ENCODE results near the gene PRKX.
A peak's percentile ranks its signal among the peaks of the same experiment; 100 is the strongest.
"Not testable (repeated sequence)": the region's sequence is repeated elsewhere in the genome, so short reads cannot be mapped to it uniquely, and the experiment has no call there.

The PRKX gene

DNA sequence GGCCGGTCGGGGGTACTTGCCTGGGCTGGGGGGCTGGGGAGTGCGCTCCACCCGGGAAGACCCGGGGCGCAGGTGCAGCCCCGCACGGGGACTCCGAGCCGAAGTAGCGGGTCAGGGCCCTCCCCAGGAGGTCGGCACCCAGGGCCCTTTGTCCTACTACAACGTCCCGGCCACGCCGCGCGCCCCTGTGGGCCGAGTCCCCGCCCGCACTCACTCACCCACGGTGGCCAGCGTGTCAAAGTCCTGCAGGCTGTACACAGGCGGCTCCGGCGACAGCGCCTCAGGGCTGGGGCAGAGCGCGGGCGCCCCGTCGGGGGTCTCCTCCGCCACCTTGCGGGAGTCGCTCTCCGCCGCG lies 602 bp downstream of the PRKX start:
- TF ChIP-seq, protein P1, sequence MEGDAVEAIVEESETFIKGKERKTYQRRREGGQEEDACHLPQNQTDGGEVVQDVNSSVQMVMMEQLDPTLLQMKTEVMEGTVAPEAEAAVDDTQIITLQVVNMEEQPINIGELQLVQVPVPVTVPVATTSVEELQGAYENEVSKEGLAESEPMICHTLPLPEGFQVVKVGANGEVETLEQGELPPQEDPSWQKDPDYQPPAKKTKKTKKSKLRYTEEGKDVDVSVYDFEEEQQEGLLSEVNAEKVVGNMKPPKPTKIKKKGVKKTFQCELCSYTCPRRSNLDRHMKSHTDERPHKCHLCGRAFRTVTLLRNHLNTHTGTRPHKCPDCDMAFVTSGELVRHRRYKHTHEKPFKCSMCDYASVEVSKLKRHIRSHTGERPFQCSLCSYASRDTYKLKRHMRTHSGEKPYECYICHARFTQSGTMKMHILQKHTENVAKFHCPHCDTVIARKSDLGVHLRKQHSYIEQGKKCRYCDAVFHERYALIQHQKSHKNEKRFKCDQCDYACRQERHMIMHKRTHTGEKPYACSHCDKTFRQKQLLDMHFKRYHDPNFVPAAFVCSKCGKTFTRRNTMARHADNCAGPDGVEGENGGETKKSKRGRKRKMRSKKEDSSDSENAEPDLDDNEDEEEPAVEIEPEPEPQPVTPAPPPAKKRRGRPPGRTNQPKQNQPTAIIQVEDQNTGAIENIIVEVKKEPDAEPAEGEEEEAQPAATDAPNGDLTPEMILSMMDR (conservative IDR thresholded peaks at IDR 0.05; ENCODE audit: low read depth) = no peak
- CTCF ChIA-PET = no interaction called here
- POLR2A ChIA-PET (ENCODE audit: low non-redundant PET) = no interaction called here
- H3K27ac ChIP-seq = peak overlapping the region; percentile 70
- DNase-seq (ENCODE audit: low spot score) = no peak

DNA sequence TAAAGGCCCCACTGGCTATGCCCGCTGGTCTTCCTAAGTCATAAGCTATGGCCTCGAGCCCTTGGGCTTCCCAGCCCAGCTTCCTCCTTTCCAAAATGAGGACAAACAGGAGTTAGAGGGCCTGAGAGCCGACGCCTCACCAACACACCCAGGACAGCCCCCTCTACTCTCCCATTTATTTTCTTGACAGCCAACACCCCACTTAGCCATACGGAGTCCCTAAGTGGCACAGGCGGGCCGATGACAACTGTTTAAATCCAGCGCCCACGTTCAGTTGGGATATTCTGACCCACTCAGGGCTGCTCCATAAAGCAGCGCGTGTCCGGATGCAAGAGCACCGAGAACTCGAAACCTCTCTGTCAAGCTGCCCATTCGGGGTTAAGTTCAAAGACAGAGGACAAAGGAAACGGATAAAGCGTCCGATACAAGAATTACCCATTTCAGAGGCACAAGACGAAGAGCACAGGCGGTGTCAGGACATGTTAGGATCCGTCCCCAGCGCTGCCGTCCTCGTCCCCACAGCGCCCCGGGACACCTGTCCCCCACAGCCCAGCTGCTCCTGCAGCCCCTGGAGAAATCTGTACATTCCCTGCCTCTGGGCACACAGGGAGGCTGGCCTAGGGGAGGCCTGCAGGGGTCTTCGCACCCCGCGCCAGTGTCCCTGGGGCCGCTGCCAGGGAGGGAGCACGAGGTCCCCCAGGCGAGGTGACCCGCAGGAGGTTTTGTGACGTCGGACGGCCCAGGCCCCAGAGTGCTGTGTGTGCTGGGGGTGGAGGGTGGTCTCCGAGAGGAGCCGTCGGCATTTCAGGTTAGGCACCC lies 1.2 kb downstream of the PRKX start:
- DNase-seq (ENCODE audit: low spot score) = no peak
- ChIA-PET POLR2A (ENCODE audit: low non-redundant PET) (no interaction called here), CTCF (no interaction called here)
- peak overlapping the region; percentile 70 for H3K27ac ChIP-seq
- TF ChIP-seq, protein P1 (conservative IDR thresholded peaks at IDR 0.05; ENCODE audit: low read depth) = no peak

DNA sequence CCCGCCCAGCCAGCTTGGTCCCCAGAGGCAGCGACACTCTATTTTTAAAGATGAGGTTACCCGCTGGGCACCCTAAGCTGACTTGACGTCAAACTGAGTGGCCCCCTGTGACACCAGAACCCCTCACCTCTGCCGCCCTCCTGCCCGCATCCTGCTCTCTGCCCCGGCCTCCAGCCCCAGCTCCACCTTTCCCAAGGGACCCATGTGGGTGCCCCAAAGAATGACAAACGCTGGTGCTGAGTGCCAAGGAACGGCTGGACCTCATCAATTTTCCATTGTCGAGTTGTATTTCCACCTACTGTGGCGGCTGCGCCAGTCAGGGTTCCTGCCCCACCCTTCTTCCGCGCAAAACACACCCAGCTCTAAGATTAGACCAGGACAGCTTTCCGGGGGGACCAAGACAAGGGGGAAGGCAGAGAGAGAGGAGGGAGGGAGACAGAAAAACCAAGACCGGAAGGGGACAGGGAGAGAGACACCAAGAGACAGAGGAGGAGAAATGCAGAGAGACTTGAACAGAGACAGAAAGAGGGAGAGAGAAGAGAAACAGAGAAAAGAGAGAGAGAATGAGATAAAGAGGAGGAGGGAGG lies 2.0 kb downstream of the PRKX start:
- TF ChIP-seq, protein P1 (conservative IDR thresholded peaks at IDR 0.05; ENCODE audit: low read depth) = no peak
- no peak for DNase-seq (ENCODE audit: low spot score)
- ChIA-PET CTCF (interaction anchor here (0.7 kb wide), 1 partner anchor 1797 kb away, joined by 3 read pairs; no protein-coding TSS in a partner anchor), POLR2A (ENCODE audit: low non-redundant PET) (no interaction called here)
- peak overlapping the region; percentile 70 for H3K27ac ChIP-seq

DNA sequence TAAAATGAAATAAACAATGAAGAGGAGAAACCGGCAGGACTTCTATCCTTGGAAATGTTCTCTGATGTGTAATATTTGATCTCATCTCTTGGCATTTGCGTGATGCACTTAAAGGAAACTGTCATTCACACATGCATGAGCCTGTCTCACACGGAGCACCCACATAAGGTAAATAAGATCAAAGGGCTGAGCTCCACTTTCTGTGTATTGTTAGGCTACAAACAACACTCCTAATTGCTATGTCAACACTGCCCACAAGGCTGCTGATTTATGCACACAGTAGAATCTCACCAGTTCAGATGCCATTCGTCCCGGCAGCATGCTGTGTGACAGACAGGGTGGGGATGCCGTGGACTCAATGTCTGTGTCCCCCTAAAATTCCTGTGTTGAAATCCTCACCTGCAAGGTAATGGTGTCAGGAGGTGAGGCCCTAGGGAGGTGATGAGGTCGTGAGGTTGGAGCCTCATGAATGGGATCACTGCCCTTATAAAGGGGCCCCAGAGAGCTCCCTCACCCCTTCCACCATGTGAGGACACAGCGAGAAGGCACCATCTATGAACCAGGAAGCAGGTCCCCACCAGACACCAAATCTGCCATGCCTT lies 5.7 kb downstream of the PRKX start:
- POLR2A ChIA-PET (ENCODE audit: low non-redundant PET); DNase-seq (ENCODE audit: low spot score); CTCF ChIA-PET; H3K27ac ChIP-seq: not testable (repeated sequence)

DNA sequence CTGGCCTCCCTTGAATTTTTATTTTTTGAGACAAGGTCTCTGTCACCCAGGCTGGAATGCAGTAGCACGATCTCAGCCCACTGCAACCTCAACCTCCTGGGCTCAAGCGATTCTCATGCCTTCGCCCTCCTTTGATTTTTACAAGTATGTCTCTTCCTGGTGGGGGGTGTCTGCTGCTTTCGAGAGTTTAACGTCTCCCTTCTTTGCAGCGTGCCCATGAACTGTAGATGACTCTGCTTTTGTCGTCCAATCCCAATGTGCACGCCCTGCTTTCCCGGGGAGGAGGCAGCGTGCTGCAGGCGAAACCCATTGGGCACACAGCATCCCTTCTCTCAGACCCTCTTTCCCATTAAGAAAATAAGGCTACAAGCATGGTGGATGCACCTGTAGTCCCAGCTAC lies 7.0 kb downstream of the PRKX start:
- CTCF ChIA-PET = no interaction called here
- no peak for DNase-seq (ENCODE audit: low spot score)
- TF ChIP-seq, protein P1 (conservative IDR thresholded peaks at IDR 0.05; ENCODE audit: low read depth) = no peak

DNA sequence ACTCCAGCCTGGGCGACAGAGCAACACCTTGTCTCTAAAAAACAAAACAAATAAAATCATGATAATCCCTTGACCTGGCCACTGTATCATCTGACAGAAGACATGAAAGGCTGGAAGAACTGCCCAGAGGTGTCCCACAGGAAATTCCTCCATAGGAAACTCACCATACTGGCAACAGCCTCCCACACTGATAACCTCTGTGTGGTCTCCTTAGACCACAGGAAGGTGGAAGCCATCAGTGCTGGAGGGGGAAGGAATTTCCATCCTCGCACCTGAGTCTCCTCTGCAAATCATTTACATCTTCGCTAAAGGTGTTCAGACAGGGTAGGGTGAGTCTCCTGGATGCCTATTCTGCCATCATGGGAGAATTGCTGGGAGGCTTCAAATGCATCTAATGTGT lies 10.2 kb downstream of the PRKX start:
- H3K27ac ChIP-seq; DNase-seq (ENCODE audit: low spot score); POLR2A ChIA-PET (ENCODE audit: low non-redundant PET); CTCF ChIA-PET: not testable (repeated sequence)

More for the DNA sequence above, 7.0 kb downstream of the PRKX start:
- POLR2A ChIA-PET (ENCODE audit: low non-redundant PET) = no interaction called here
- no peak overlapping the region for H3K27ac ChIP-seq

DNA sequence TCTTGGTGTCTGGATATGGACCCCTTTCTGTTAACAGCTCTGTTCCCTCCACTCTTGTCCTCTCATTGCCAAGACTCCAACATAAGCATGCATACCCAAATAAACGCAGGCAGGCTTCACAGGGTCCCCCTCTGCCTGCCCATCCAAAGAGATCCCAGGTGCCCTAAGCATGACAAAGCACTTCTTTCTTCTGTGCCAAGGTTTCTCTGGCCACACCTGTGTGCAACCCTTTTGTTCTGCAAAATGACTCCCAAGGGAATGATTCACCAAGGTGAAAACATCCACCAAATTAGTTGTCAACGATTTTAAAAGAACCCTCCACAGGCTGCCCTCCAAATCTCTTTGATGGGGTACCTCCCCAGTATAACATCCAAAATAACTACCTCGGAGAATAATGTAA lies 11.4 kb downstream of the PRKX start:
- H3K27ac ChIP-seq; POLR2A ChIA-PET (ENCODE audit: low non-redundant PET); CTCF ChIA-PET; DNase-seq (ENCODE audit: low spot score): not testable (repeated sequence)

DNA sequence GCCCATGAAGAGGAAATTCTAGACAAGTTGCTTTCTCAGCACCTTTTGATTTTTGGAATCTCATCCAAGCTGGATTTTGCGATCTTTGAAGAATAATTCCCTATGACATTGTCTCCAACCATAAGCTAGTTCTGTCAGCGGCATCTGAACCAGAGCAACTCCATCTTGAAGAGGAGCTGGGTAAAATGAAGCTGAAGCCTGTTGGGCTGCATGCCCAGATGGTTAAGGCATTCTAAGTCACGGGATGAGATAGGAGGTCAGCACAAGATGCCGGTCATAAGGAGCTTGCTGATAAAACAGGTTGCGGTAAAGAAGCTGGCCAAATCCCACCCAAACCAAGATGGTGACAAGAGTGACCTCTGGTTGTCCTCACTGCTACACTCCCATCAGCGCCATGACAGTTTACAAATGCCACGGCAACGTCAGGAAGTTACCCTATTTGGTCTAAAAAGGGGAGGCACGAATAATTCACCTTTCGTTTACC lies 12.0 kb downstream of the PRKX start:
- DNase-seq (ENCODE audit: low spot score); H3K27ac ChIP-seq; POLR2A ChIA-PET (ENCODE audit: low non-redundant PET): not testable (repeated sequence)
- CTCF ChIA-PET = interaction anchor here (0.6 kb wide), 1 partner anchor 1369 kb away, joined by 5 read pairs; no protein-coding TSS in a partner anchor

All from RWPE1 (cell line).